ENCODE results near the gene GGACT. TPM values are rescaled to one million over a fixed set of nuclear protein-coding genes. Genes with fewer than 3 reads are reported as not detected.

The GGACT gene
- total RNA-seq, 1 experiment from 2014 or later: 3.8 TPM

GRCh38 chr13:100535426-100536135, 53.0 kb downstream of the GGACT start:
- DNase-seq (ENCODE audit: low spot score): no peak
- POLR2A ChIA-PET (ENCODE audit: low non-redundant PET): no interaction called here
- H3K27ac ChIP-seq (ENCODE audit: low read depth, low read length, poor library complexity, severe bottlenecking): no peak overlapping the region
- no peaks in the 10 kb centered on the region for H3K36me3 ChIP-seq (ENCODE audit: insufficient read depth, low read length, poor library complexity, severe bottlenecking)
- intact Hi-C loops (cut with micrococcal nuclease; ENCODE audit: unreplicated experiment): no loop called here
- BruUV-seq (replicated peaks): no TSS peak
- H3K9me3 ChIP-seq (ENCODE audit: low read depth, low read length, poor library complexity, severe bottlenecking): no peaks in the 10 kb centered on the region
- no peaks in the 10 kb centered on the region for H3K27me3 ChIP-seq (replicated peaks; ENCODE audit: insufficient read depth, low read depth, low read length, poor library complexity)
- TF ChIP-seq EZH2 (IDR thresholded peaks at IDR 0.05; ENCODE audit: borderline replicate concordance, low read depth, low read length, poor library complexity, severe bottlenecking) (no peak), CTCF (conservative IDR thresholded peaks at IDR 0.05; ENCODE audit: low read depth, low read length) (no peak)
- no peaks in the 10 kb centered on the region for H3K4me1 ChIP-seq (ENCODE audit: insufficient read depth, low read length, poor library complexity, severe bottlenecking)
- H3K4me3 ChIP-seq (ENCODE audit: low read depth, low read length, poor library complexity, severe bottlenecking): no peak overlapping the region
- CTCF ChIA-PET: no interaction called here

- DNase-seq (ENCODE audit: low spot score): no peak
- ChIA-PET CTCF (no interaction called here), POLR2A (ENCODE audit: low non-redundant PET) (no interaction called here)
- Histone ChIP-seq H3K36me3 (ENCODE audit: insufficient read depth, low read length, poor library complexity, severe bottlenecking) (no peaks in the 10 kb centered on the region), H3K27ac (ENCODE audit: low read depth, low read length, poor library complexity, severe bottlenecking) (no peak overlapping the region), H3K27me3 (replicated peaks; ENCODE audit: insufficient read depth, low read depth, low read length, poor library complexity) (no peaks in the 10 kb centered on the region), H3K4me1 (ENCODE audit: insufficient read depth, low read length, poor library complexity, severe bottlenecking) (no peaks in the 10 kb centered on the region), H3K9me3 (ENCODE audit: low read depth, low read length, poor library complexity, severe bottlenecking) (no peaks in the 10 kb centered on the region), H3K4me3 (ENCODE audit: low read depth, low read length, poor library complexity, severe bottlenecking) (no peak overlapping the region)
- BruUV-seq (replicated peaks): no TSS peak
- intact Hi-C loops (cut with micrococcal nuclease; ENCODE audit: unreplicated experiment): no loop called here
- TF ChIP-seq EZH2 (IDR thresholded peaks at IDR 0.05; ENCODE audit: borderline replicate concordance, low read depth, low read length, poor library complexity, severe bottlenecking) (no peak), CTCF (conservative IDR thresholded peaks at IDR 0.05; ENCODE audit: low read depth, low read length) (no peak)
These were observed 53.7 kb downstream of the GGACT start for GRCh38 chr13:100534911-100535310.

- ChIA-PET CTCF (no interaction called here), POLR2A (ENCODE audit: low non-redundant PET) (no interaction called here)
- H3K9me3 ChIP-seq (ENCODE audit: low read depth, low read length, poor library complexity, severe bottlenecking): no peaks in the 10 kb centered on the region
- BruUV-seq (replicated peaks): no TSS peak
- H3K27me3 ChIP-seq (replicated peaks; ENCODE audit: insufficient read depth, low read depth, low read length, poor library complexity): no peaks in the 10 kb centered on the region
- intact Hi-C loops (cut with micrococcal nuclease; ENCODE audit: unreplicated experiment): no loop called here
- TF ChIP-seq CTCF (conservative IDR thresholded peaks at IDR 0.05; ENCODE audit: low read depth, low read length) (no peak), EZH2 (IDR thresholded peaks at IDR 0.05; ENCODE audit: borderline replicate concordance, low read depth, low read length, poor library complexity, severe bottlenecking) (no peak)
- no peak overlapping the region for H3K4me3 ChIP-seq (ENCODE audit: low read depth, low read length, poor library complexity, severe bottlenecking)
- no peak for DNase-seq (ENCODE audit: low spot score)
- no peaks in the 10 kb centered on the region for H3K4me1 ChIP-seq (ENCODE audit: insufficient read depth, low read length, poor library complexity, severe bottlenecking)
- no peaks in the 10 kb centered on the region for H3K36me3 ChIP-seq (ENCODE audit: insufficient read depth, low read length, poor library complexity, severe bottlenecking)
- no peak overlapping the region for H3K27ac ChIP-seq (ENCODE audit: low read depth, low read length, poor library complexity, severe bottlenecking)
These were observed 54.3 kb downstream of the GGACT start for GRCh38 chr13:100534147-100534843.

All from A673 (cell line).